Measurements from ENCODE around the gene HEY2. TPM values are rescaled to one million over a fixed set of nuclear protein-coding genes. Genes with fewer than 3 reads are reported as not detected.
A peak's percentile ranks its signal among the peaks of the same experiment; 100 is the strongest.
"Not testable (repeated sequence)": the region's sequence is repeated elsewhere in the genome, so short reads cannot be mapped to it uniquely, and the experiment has no call there.

HEY2 gene
- total and polyA plus RNA-seq, 5 experiments from 2014 or later = 0.18 to 0.60 (median 0.32) TPM

DNA sequence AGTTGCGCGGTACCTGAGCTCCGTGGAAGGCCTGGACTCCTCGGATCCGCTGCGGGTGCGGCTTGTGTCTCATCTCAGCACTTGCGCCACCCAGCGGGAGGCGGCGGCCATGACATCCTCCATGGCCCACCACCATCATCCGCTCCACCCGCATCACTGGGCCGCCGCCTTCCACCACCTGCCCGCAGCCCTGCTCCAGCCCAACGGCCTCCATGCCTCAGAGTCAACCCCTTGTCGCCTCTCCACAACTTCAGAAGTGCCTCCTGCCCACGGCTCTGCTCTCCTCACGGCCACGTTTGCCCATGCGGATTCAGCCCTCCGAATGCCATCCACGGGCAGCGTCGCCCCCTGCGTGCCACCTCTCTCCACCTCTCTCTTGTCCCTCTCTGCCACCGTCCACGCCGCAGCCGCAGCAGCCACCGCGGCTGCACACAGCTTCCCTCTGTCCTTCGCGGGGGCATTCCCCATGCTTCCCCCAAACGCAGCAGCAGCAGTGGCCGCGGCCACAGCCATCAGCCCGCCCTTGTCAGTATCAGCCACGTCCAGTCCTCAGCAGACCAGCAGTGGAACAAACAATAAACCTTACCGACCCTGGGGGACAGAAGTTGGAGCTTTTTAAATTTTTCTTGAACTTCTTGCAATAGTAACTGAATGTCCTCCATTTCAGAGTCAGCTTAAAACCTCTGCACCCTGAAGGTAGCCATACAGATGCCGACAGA is 9.9 kb downstream of the HEY2 start:
- peak overlapping the region in 1 of 10 donors; percentile 27 for H3K4me3 Mint-ChIP-seq
- H3K9me3 Mint-ChIP-seq = no peaks in the 10 kb centered on the region
- peaks cover 0 to 4% (median 0%) of the 10 kb centered on the region in 4 donors for H3K4me1 Mint-ChIP-seq
- ATAC-seq = peak in 1 of 2 donors; percentile 37
- peaks cover 0 to 3% (median 3%) of the 10 kb centered on the region in 3 donors for H3K36me3 Mint-ChIP-seq
- DNase-seq = no peak
- peaks cover 8 to 31% (median 21%) of the 10 kb centered on the region in 5 donors for H3K27me3 Mint-ChIP-seq
- no peak overlapping the region for H3K27ac Mint-ChIP-seq
- POLR2A ChIA-PET = no interaction called here

DNA sequence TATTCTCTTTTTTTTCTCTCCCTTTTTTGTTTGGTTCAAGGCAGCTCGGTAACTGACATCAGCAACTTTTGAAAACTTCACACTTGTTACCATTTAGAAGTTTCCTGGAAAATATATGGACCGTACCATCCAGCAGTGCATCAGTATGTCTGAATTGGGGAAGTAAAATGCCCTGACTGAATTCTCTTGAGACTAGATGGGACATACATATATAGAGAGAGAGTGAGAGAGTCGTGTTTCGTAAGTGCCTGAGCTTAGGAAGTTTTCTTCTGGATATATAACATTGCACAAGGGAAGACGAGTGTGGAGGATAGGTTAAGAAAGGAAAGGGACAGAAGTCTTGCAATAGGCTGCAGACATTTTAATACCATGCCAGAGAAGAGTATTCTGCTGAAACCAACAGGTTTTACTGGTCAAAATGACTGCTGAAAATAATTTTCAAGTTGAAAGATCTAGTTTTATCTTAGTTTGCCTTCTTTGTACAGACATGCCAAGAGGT is 10.6 kb downstream of the HEY2 start:
- Mint-ChIP-seq H3K4me3 (no peak overlapping the region), H3K27ac (no peak overlapping the region), H3K36me3 (peaks cover 0 to 3% (median 3%) of the 10 kb centered on the region in 3 donors), H3K27me3 (peaks cover 10 to 32% (median 21%) of the 10 kb centered on the region in 5 donors), H3K9me3 (no peaks in the 10 kb centered on the region), H3K4me1 (peaks cover 0 to 5% (median 0%) of the 10 kb centered on the region in 4 donors)
- DNase-seq = no peak
- no peak for ATAC-seq
- POLR2A ChIA-PET = no interaction called here

DNA sequence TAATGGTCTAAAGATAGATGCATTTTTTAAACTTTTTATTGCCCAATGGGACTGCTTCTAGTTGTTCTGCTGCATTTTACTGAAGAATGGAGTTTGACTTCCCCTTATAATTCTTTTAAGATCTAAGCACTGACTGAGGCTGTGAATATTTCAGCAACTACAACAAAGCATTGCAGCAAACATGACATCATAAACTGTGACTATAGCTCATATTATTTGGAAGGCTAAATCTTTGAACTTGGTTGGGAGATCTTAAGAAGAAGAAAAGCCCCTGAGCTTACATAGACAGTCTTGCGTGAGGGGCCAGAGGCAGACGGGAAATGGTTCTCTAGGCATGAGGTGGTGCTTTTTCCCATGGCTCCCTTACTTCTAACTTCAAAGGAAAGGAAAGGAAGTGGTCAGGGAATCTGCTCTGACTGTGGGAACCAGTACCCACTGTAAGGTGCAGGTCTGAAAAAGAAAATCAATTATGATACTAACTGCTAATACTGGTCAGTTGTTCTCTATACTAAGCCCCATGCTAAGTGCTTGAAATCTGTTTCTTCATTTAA is 14.8 kb downstream of the HEY2 start:
- no peak for DNase-seq
- H3K27me3 Mint-ChIP-seq = peaks cover 10 to 48% (median 28%) of the 10 kb centered on the region in 5 donors
- H3K9me3 Mint-ChIP-seq = no peaks in the 10 kb centered on the region
- peaks cover 0 to 5% (median 0%) of the 10 kb centered on the region in 4 donors for H3K4me1 Mint-ChIP-seq
- H3K4me3 Mint-ChIP-seq = no peak overlapping the region
- H3K36me3 Mint-ChIP-seq = peaks cover 0 to 3% (median 3%) of the 10 kb centered on the region in 3 donors
- peak in 1 of 2 donors; percentile 38 for ATAC-seq
- no peak overlapping the region for H3K27ac Mint-ChIP-seq
- POLR2A ChIA-PET = interaction anchor here (1.2 to 1.4 kb wide), 2 partner anchors 16 to 462 kb away, joined by 3 to 5 read pairs; partner anchors contain the start of gene HDDC2

DNA sequence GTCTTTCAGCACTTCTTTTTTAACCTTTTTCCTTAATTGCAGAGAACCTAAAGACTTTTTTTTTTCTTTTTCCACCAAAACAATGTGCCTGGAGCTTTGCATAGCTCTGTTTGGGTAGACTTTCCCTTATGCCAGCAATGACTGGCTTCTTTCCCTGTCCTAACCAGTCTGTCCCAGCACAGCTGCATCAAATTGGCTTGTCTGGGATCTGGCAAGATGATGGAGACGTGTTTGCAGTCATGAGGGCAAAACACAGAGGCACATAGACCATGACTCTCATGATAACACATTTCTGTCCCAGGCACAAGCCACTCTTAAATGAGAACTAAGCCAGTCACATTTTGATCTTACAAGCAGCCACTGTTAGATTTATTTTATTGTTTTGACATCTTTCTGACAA is 16.5 kb downstream of the HEY2 start:
- DNase-seq = no peak
- ATAC-seq = no peak
- POLR2A ChIA-PET = no interaction called here
- Mint-ChIP-seq H3K4me3 (no peak overlapping the region), H3K36me3 (peaks cover 0 to 3% (median 0%) of the 10 kb centered on the region in 3 donors), H3K9me3 (no peaks in the 10 kb centered on the region), H3K27ac (no peak overlapping the region), H3K27me3 (peaks cover 8 to 38% (median 17%) of the 10 kb centered on the region in 5 donors), H3K4me1 (peaks cover 0 to 5% (median 2%) of the 10 kb centered on the region in 4 donors)

DNA sequence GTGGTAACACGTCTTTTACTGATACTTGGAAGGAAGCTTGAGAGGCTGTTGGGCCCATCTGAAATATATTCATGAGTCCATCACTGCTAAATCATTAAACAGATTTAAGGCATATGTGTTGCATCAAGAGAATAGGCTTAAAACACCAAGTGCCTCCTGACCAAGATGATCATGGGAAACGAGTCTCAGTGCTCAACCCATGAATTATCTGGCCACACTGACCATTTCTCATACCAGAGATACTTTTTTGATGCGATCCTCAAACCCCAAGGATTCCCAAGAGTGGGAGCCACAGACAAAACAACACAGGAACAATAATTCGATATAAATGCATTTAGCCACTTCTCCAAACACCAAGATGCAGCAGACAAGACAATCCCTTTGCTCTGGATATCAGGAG is 17.2 kb downstream of the HEY2 start:
- Mint-ChIP-seq H3K36me3 (peaks cover 0 to 2% (median 0%) of the 10 kb centered on the region in 3 donors), H3K27me3 (peaks cover 8 to 35% (median 17%) of the 10 kb centered on the region in 5 donors), H3K9me3 (no peaks in the 10 kb centered on the region), H3K4me1 (peaks cover 0 to 5% (median 2%) of the 10 kb centered on the region in 4 donors), H3K4me3 (no peak overlapping the region), H3K27ac (no peak overlapping the region)
- POLR2A ChIA-PET = no interaction called here
- ATAC-seq (no peak), DNase-seq (no peak)

DNA sequence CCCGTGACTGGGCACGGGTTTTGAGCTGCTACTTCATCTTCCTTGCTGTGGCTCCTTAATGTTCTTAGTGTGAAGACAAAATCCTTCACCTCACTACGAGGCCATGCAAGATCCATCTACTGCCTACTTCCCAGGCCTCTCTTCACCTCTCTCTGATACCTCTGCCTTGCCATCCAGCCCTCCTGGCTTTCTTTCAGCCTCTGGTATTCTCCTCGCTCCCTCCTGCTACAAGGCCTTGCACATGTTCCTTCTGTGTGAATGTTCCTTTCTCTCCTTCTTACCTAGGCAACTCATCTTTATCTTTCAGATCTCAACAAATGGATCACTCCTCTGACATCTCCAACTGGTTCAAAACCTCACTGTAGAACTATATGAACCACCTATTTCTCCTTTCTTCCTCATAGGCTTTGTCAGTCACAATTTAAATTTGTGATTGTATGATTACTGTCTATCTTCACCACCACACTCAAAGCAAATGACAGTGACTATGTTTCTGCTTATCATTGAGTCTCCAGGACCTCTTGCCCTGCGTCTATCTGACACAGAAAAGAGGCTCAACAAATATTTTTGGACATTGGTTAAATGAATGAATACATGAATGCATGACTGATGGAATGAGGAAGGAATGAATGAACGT is 19.8 kb downstream of the HEY2 start:
- Mint-ChIP-seq H3K9me3 (no peaks in the 10 kb centered on the region), H3K27me3 (peaks cover 6 to 31% (median 14%) of the 10 kb centered on the region in 5 donors), H3K36me3 (no peaks in the 10 kb centered on the region), H3K27ac (no peak overlapping the region), H3K4me3 (no peak overlapping the region), H3K4me1 (peaks cover 0 to 4% (median under 1%) of the 10 kb centered on the region in 4 donors)
- DNase-seq (no peak), ATAC-seq (no peak)
- POLR2A ChIA-PET = no interaction called here

DNA sequence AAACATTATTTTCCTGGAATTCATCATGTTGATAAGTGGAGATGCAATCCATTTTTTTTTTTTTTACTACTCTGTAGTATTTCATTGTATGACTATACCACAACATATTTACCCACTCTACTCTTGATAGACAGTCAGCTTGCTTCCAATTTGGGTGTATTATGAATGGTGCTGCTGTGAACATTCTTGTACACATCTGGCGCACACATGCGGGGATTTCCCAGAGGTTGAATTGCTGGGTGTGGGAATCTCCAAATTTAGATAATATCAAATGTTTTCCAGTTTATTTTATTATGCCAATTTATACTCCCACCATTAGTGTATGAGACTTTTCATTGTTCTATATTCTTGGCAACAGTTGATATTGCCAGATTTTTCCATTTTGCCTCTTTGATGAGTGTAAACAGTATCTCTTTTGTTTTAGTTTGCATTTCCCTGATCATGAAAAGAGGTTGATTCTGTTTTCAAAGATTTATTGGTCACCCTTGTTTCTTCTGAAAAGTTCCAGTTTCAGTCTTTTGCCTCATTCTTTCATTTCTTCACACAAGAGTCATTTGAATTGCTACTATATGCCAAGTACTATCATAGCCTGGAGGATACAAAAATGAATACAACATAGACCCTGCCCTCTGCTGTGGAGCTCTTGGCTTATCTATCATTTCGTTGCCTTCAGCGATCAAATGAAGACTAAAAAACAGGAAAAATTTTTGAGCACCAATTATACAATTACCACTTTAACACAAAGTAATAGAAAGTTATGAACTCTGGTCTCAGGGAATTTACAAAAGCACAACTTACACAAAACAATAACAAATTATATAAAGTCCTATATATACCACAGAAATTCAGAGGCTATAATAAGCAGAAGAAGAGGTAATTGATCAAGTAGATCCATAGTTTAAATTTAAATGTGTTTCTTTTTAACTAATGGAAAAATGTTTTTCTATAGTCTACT is 24.2 kb downstream of the HEY2 start:
- POLR2A ChIA-PET = no interaction called here
- no peaks in the 10 kb centered on the region for H3K36me3 Mint-ChIP-seq

DNA sequence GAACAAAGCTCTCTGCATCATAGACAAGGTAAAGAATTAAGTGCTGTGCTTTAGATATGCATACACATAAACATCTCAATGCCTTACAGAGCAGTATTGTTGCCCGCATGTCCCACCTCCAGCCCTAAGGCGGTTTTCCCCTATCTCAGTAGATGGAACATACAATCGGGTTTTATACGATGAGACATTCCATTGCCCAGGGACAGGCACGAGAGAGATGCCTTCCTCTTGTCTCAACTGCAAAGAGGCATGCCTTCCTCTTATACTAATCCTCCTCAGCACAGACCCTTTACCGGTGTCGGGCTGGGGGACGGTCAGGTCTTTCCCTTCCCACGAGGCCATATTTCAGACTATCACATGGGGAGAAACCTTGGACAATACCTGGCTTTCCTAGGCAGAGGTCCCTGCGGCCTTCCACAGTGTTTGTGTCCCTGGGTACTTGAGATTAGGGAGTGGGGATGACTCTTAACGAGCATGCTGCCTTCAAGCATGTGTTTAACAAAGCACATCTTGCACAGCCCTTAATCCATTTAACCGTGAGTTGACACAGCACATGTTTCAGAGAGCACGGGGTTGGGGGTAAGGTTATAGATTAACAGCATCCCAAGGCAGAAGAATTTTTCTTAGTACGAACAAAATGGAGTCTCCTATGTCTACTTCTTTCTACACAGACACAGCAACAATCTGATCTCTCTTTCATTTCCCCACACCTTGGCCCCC is 26.8 kb downstream of the HEY2 start:
- not testable (repeated sequence) for H3K4me1 Mint-ChIP-seq, H3K9me3 Mint-ChIP-seq, H3K4me3 Mint-ChIP-seq, ATAC-seq, H3K27me3 Mint-ChIP-seq, H3K36me3 Mint-ChIP-seq, H3K27ac Mint-ChIP-seq, DNase-seq
- POLR2A ChIA-PET = interaction anchor here (0.5 to 6.4 kb wide), 2 partner anchors 14 to 590 kb away, joined by 4 to 271 read pairs; partner anchors contain the start of gene NCOA7

More for the DNA sequence above, 24.2 kb downstream of the HEY2 start:
- H3K27me3 Mint-ChIP-seq = peaks cover 0 to 11% (median 2%) of the 10 kb centered on the region in 5 donors
- no peaks in the 10 kb centered on the region for H3K9me3 Mint-ChIP-seq
- H3K4me1 Mint-ChIP-seq = peaks cover under 1 to 11% (median 5%) of the 10 kb centered on the region in 4 donors
- no peak overlapping the region for H3K27ac Mint-ChIP-seq
- DNase-seq (no peak), ATAC-seq (no peak)
- no peak overlapping the region for H3K4me3 Mint-ChIP-seq

DNA sequence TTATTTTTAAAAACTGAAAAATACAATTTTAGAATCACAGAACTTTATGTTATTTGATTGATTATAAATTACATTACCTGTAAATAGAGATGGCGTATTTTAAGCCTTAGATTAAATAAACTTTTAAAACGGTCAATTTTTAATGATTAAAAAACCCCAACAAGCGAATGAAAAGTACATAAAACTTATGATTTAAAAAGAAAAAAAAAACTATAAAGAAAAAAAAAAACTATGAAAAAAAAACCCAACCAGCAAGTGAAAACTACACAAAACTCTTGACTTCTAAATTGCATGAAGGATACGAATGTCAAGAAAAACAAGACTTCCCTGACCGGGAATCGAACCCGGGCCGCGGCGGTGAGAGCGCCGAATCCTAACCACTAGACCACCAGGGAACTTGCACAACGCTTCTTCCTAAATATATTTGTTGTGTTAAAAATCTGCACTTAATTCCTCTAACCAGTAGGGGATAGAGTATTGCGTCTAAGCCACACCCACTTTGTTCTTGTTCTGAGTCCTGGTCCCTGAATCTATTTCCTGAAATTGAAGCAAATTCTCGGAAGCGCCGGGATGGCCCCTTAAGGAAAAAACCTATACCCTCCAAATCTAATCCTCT is 30.6 kb downstream of the HEY2 start:
- H3K27ac Mint-ChIP-seq = no peak overlapping the region
- DNase-seq (peak; percentile 71 to 98 (median 88)), ATAC-seq (peak; percentile 77 to 79)
- H3K4me3 Mint-ChIP-seq = no peak overlapping the region
- POLR2A ChIA-PET = interaction anchor here (0.7 to 6.4 kb wide), 10 partner anchors 8 to 479 kb away, joined by 3 to 271 read pairs (median 6); partner anchors contain the start of genes HDDC2, HEY2, HINT3 and NCOA7
- H3K4me1 Mint-ChIP-seq = peaks cover 6 to 16% (median 13%) of the 10 kb centered on the region in 4 donors
- H3K27me3 Mint-ChIP-seq = peaks cover 0 to 4% (median 0%) of the 10 kb centered on the region in 5 donors
- H3K9me3 Mint-ChIP-seq = no peaks in the 10 kb centered on the region
- no peaks in the 10 kb centered on the region for H3K36me3 Mint-ChIP-seq

DNA sequence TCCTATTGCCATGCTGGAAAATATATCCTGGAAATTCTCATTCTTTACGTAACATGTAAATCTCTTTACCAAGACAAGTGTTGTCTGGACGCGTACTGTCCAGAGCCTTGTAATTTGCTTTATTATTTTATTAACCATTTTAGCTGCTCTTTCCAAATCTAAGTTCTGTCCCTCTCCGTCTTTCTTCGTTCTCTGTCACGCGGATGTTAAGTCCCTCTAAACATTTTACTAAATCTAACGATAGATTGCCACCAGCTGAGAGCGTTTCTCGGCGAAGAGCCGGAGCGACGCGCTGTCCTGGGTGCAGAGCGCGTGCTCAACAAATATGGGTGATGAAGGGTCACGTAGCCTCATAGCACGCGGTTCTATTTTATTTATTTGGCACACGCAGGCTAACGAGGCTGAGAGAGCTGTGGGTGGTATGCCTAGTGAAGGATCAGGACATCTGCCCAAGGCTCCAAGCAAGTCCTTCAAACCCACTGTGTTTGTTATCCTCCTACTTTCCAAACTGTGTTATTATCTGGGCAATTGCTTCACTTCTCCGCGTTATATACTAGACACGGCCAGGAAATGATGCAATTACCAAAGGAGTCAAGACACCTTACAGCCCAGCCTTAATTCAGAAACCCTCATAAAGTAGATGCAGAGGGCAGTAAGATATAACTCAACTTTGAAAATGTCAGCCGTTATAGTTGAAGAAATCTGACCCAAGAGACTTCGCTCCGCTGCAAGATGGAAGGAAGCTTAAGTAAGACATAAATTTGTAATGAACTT is 31.3 kb downstream of the HEY2 start:
- H3K9me3 Mint-ChIP-seq = no peaks in the 10 kb centered on the region
- DNase-seq = peak; percentile 18 to 79 (median 60)
- POLR2A ChIA-PET = interaction anchor here (0.7 to 6.4 kb wide), 11 partner anchors 8 to 479 kb away, joined by 3 to 271 read pairs (median 4); partner anchors contain the start of genes HDDC2, HEY2, HINT3 and NCOA7
- no peak overlapping the region for H3K27ac Mint-ChIP-seq
- ATAC-seq = peak; percentile 75 to 80
- peaks cover 6 to 16% (median 13%) of the 10 kb centered on the region in 4 donors for H3K4me1 Mint-ChIP-seq
- no peak overlapping the region for H3K4me3 Mint-ChIP-seq
- H3K36me3 Mint-ChIP-seq = no peaks in the 10 kb centered on the region
- H3K27me3 Mint-ChIP-seq = peaks cover 0 to 4% (median 0%) of the 10 kb centered on the region in 5 donors
